GM21360 (cell line): ENCODE measurements around the gene SLC13A3.

Experiments used
- ATAC-seq: cut with Tn5 transposase; IDR thresholded peaks from one replicate; pipeline ENCODE4 v1.9.1; 2021; ENCODE audit warnings: mild to moderate bottlenecking, moderate library complexity; ENCODE audit not compliant: unreplicated experiment

SLC13A3 gene

DNA sequence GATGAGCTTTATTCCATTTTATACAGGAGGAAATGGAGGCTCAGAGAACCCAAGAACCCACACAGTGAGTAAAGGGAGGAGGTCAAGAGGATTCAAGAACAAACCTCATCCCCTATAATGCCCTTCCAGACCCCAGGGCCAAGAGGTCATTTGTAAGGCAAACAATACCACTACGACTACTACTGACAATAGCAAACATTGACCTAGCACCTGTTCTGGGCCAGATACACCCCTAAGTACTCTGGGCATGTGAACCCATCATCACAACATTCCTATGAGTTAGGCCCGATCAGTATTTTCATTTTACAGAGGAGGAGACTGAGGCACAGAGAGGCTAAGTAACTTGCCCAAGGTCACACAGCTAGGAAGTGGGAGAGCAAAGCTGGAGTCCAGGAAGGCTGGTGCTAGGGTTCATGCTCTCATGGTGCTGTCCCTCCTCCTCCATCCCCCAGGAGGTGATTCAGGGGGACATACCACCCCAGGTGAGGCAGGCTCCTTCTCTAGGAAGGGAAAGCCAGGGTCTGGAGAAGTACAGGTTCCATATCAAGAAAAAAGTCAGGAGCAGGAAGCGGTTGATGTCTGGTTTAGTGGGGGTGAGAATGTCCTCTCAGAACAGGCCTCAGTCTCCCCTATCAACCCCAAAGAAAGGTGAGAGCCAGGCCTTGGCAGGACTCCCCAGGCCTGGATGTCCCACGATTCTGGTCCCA lies 13.7 kb downstream of the SLC13A3 start:
- ATAC-seq, result no peak

DNA sequence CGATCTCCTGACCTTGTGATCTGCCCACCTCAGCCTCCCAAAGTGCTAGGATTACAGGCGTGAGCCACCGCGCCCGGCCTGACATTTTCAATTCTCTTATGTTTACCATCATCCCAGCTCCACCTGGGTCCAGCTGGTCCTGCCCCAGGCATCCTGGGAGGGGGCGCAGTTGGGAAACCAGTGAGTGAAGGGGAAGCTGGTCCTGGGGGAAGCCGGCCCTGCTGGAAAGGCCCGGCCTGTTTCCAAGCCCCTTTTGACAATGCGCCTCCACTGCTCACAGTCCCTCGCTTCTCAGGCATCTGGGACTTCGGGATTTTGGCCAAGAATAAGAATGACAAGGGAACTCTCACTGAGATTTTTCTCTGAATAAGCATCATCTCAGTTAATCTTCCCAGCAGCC lies 14.2 kb downstream of the SLC13A3 start:
- no peak for ATAC-seq

DNA sequence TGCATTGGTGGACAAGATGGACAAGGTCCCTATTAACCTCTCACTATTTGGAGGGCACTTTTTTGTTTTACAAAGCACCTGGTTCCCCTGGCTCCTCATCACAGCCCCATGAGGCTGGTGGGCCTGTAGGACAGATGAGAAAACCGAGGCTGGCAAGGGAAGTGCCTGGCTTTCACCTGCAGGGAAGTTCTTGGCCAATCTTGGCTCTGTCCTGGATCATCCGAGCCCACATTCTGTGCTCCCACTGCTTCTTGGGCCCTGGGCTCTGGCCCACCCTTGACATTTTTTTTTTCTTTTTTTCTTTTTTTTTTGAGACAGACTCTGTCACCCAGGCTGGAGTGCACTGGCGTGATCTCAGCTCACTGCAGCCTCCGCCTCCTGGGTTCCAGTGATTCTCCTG lies 14.7 kb downstream of the SLC13A3 start:
- no peak for ATAC-seq

DNA sequence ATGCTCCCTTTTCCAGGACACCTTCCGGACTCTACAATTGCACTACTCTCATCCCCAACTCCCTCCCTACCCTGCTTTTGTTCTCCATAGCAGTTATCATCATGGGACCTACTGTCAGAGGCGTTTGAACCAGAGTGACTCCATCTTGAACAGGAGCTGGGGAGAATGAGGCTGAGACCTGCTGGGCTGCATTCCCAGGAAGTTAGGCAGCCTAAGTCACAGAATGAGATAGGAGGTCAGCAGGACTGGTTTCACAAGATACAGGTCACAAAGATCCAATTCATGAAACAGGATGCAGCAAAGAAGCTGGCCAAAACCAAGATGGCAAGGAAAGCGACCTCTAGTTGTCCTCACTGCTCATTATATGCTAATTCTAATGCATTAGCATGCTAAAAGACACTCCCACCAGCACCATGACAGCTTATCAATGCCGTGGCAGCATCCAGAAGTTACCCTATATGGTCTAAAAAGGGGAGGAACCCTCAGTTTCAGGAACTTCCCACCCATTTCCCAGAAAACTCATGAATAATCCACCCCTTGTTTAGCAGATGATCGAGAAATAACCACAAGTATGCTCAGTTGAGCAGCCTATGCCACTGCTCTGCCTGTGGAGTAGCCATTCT lies 15.6 kb downstream of the SLC13A3 start:
- no peak for ATAC-seq

DNA sequence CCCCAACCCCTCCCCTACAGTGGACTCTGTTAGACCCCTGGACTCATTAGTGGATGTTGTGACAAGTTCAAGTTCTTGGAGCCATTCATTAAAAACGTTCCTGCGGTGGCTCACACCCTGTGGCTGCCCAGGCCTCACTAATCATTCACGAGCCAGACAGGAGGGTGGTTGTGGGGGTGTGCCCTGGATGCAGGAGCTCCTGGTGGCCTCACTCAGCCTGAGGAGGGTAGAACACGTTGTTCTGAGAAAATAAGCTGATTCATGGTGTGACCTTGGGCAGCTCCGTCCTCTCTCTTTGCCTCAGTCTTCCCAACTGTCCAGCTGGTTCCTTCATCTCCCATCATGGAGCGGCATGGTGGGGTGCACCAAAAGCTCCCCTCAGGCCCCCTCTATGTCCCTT lies 16.7 kb downstream of the SLC13A3 start:
- no peak for ATAC-seq

- ATAC-seq, result no peak
Measured at GRCh38 chr20:46631874-46632446, 19.3 kb downstream of the SLC13A3 start.

- ATAC-seq, result no peak
Measured at GRCh38 chr20:46631212-46631869, 19.9 kb downstream of the SLC13A3 start.

DNA sequence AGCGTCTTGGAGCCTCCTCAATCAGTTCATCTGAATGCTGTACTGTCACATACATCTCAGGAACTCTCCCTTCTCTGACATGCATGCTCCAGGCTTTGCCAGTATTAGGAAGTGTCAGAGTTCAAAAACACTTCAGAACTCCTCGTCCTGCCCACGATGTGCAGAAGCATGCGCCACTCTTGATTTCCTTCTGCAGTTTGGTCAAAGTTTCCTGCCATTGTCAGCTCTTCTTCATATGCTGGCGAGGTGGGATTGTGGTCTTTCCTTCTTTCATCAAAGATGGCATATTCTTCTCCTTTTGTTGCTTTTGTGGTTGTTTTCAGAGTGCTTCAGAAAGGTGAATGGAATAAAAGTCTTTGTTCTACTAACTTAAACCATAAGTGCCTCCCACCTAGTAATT lies 21.0 kb downstream of the SLC13A3 start:
- ATAC-seq, result no peak

DNA sequence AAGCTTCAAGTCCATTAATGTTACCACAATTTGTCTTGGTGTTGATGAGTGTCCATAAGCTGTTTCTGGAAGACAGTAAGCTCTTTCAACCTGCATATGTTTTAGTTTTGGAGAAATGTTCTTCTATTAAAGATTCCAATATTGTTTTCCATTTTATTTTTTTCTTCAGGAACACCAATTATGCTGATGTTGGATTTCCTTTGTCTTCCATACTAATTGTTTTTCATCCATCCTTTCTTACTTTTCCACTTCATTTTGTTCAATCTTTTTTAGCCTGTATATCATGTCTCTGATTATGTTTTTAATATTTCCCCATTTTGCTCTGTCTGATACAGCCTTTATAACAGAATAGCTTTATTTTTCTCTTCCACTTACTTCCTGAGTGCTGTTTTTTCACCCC lies 21.9 kb downstream of the SLC13A3 start:
- no peak for ATAC-seq

DNA sequence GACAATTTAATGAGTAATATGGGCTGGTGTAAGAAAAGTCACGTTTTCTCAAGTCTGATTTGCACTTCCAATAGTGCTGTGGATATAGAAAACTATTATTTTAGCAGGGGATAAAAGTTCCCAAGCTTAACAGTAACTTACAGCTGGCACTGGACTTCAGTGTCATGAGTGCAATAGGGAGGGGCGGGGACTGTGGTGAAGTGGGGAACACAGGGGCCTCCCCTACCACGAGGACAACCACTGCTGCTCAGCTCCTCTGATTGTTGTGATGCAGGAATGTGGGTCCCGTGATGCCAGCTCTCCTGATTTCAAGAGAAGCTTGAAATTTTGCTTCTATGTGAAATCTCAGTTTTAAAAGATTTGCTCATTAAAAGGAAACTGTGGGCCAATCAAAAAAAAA lies 24.0 kb downstream of the SLC13A3 start:
- no peak for ATAC-seq

- ATAC-seq, result no peak
Measured at GRCh38 chr20:46626758-46627157, 24.5 kb downstream of the SLC13A3 start.

- no peak for ATAC-seq
Measured at GRCh38 chr20:46625875-46626373, 25.3 kb downstream of the SLC13A3 start.

DNA sequence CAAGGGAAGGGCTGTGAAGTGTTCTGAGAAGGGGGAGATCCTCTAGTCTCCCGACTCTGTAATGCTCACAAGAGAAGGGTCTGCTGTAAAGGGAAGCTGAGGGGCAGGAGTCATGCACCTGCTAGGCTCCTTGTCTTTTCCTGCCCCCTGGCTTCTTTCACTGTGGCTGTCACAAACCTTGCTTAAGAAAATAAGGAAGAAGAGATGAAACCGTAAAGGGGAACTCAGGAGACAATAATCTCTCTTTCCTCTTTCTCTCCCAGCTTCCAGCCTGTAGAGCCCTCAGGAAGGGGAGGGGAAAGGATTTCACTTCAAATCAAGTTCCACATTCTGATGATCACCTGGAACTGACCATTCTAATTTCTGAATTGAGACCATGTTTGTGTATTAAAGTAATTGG lies 26.3 kb downstream of the SLC13A3 start:
- no peak for ATAC-seq

GRCh38 chr20:46622165-46622564 lies 29.1 kb downstream of the SLC13A3 start:
- ATAC-seq, result no peak

DNA sequence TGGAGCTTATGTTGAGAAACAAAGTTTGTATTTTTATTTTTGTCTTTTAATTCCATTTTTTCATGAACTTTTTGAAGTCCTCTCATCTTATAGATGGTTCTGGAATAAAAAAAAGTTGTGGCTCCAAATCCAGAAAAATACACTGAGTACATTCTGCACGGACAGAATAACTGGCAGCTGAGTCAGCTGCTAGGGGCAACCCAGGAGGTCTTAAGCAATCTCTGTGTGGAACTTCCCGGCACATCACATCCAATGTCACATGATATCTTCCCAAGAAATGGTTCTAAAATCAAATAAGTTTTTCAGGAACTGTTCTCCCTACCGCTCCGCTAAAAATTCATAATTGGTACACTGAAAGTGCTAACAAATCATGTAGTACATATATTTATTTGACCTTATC lies 29.8 kb downstream of the SLC13A3 start:
- ATAC-seq, result no peak

DNA sequence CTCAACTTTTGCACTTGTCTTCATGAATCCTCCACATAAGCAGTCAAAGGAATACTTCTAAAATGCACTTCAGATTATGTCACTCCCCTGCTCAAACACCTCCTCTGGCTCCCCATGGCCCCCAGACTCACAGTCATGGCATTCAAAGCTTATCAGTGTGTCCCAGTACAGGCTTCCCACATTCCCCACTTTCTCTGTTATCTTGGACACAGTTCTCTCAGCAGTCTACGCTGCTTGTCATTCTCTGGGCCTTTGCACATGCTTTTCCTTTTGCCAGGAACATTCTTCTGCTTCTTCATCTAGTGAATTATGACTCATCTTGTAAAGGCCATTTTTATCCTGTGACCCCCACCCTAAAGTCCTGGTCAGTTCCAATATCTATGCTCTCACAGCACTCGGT lies 31.8 kb downstream of the SLC13A3 start:
- ATAC-seq, result no peak

DNA sequence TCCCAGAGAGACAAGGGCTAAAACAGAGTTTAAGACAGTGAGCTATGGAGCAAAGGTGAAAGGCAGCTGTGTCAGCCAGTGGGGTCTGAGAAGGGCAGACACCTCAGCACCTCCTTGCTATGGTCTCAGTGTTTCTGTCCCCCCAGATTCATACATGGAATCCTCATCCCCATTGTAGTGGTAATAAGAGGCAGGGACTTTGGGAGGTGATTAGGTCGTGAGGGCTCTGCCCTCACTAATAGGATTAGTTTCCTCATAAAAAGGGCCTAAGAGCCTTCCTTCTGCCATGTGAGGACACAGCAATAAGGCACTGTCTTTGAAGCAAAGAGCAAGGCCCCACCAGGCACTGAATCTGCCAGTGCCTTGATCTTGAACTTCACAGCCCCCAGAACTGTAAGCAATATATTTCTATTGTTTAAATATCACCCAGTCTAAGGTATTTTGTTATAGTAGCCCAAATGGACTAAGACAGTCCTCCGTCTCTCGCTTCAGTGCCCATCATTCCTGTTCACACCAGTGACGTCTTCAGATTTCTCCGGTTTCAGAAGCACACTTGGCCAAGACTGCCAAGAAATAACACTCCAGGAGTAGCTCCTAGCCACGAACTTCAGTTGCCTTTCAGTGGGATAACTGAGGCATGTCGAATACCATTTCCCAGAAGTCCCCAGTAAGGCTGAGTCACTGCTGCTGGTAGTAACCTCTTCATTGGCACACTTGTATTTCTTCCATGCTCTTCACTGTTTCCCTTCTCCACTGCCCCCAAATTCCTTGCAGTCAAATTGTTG lies 32.8 kb downstream of the SLC13A3 start:
- no peak for ATAC-seq

- no peak for ATAC-seq
Measured at GRCh38 chr20:46614503-46614902, 36.8 kb downstream of the SLC13A3 start.

DNA sequence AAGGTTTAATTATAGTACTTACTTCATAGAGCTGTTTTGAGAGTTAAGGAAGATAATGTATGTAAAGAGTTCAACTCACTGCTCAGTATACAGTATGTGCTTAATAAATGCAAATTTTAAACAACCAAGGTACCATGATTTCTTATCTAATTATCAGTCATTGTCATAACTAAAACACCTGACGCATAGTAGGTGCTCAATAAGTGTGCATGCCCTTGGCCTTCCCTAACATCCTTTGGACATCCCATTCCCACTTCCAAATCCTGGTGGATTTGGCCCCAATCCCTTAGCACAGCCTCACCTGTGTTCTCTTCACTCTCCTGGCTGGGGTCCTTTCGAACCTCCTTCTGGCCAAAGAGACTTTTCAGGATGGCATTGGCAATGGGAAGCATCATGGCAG lies 41.1 kb downstream of the SLC13A3 start:
- no peak for ATAC-seq

GRCh38 chr20:46609043-46609442 lies 42.2 kb downstream of the SLC13A3 start:
- ATAC-seq, result no peak
